Measurements from ENCODE around the gene ALDH3B2.

ALDH3B2 gene

GRCh38 chr11:67642173-67643120 lies 32.0 kb downstream of the ALDH3B2 start:
- POLR2A ChIA-PET (ENCODE audit: low non-redundant PET) = no interaction called here
- no peak for TF ChIP-seq CTCF (conservative IDR thresholded peaks at IDR 0.05; ENCODE audit: low read depth)
- CTCF ChIA-PET = no interaction called here
- H3K27ac ChIP-seq = no peak overlapping the region
- no peak for DNase-seq (ENCODE audit: low spot score)

GRCh38 chr11:67641338-67642172 lies 32.9 kb downstream of the ALDH3B2 start:
- DNase-seq (ENCODE audit: low spot score) = no peak
- CTCF ChIA-PET = no interaction called here
- no peak overlapping the region for H3K27ac ChIP-seq
- no peak for TF ChIP-seq CTCF (conservative IDR thresholded peaks at IDR 0.05; ENCODE audit: low read depth)
- POLR2A ChIA-PET (ENCODE audit: low non-redundant PET) = no interaction called here

GRCh38 chr11:67640758-67641337 lies 33.6 kb downstream of the ALDH3B2 start:
- POLR2A ChIA-PET (ENCODE audit: low non-redundant PET) = no interaction called here
- no peak for DNase-seq (ENCODE audit: low spot score)
- TF ChIP-seq CTCF (conservative IDR thresholded peaks at IDR 0.05; ENCODE audit: low read depth) = no peak
- CTCF ChIA-PET = no interaction called here
- H3K27ac ChIP-seq = no peak overlapping the region

GRCh38 chr11:67640021-67640757 lies 34.2 kb downstream of the ALDH3B2 start:
- CTCF ChIA-PET = interaction anchor here (0.7 kb wide), 1 partner anchor 26 kb away, joined by 4 read pairs; no protein-coding TSS in a partner anchor
- no peak overlapping the region for H3K27ac ChIP-seq
- DNase-seq (ENCODE audit: low spot score) = peak; percentile 12
- POLR2A ChIA-PET (ENCODE audit: low non-redundant PET) = no interaction called here
- TF ChIP-seq CTCF (conservative IDR thresholded peaks at IDR 0.05; ENCODE audit: low read depth) = peak; percentile 54

- H3K27ac ChIP-seq = no peak within 1 kb of the TSS
- ChIA-PET CTCF (interaction anchor here (0.7 to 1.1 kb wide), 2 partner anchors 23 to 27 kb away, joined by 4 read pairs; no protein-coding TSS in a partner anchor), POLR2A (ENCODE audit: low non-redundant PET) (no interaction called here)
- TF ChIP-seq CTCF (conservative IDR thresholded peaks at IDR 0.05; ENCODE audit: low read depth) = no peak
- no peak for DNase-seq (ENCODE audit: low spot score)
Measured at GRCh38 chr11:67639438-67639859, 35.0 kb downstream of the ALDH3B2 start, which contains the start of gene TBX10. Gene TBX10, minus strand, starts transcription at chr11:67639763. Its CDS starts 291 bp downstream, at chr11:67639472.

All from RWPE1 (cell line).